ENCODE data around the gene WDTC1. TPM values are rescaled to one million over a fixed set of nuclear protein-coding genes. Genes with fewer than 3 reads are reported as not detected.

Gene WDTC1
- total RNA-seq, 1 experiment from 2014 or later = 20.9 TPM

GRCh38 chr1:27258598-27258997, 24.2 kb downstream of the WDTC1 start:
- H3K27me3 ChIP-seq (replicated peaks; ENCODE audit: insufficient read depth, low read depth, low read length, poor library complexity) = no peaks in the 10 kb centered on the region
- POLR2A ChIA-PET (ENCODE audit: low non-redundant PET) = no interaction called here
- intact Hi-C loops (cut with micrococcal nuclease; ENCODE audit: unreplicated experiment) = no loop called here
- no peak overlapping the region for H3K4me3 ChIP-seq (ENCODE audit: low read depth, low read length, poor library complexity, severe bottlenecking)
- H3K27ac ChIP-seq (ENCODE audit: low read depth, low read length, poor library complexity, severe bottlenecking) = no peak overlapping the region
- no TSS peak for BruUV-seq (replicated peaks)
- TF ChIP-seq EZH2 (IDR thresholded peaks at IDR 0.05; ENCODE audit: borderline replicate concordance, low read depth, low read length, poor library complexity, severe bottlenecking) (no peak), CTCF (conservative IDR thresholded peaks at IDR 0.05; ENCODE audit: low read depth, low read length) (no peak)
- no peak for DNase-seq (ENCODE audit: low spot score)
- no peaks in the 10 kb centered on the region for H3K36me3 ChIP-seq (ENCODE audit: insufficient read depth, low read length, poor library complexity, severe bottlenecking)
- H3K4me1 ChIP-seq (ENCODE audit: insufficient read depth, low read length, poor library complexity, severe bottlenecking) = no peaks in the 10 kb centered on the region
- no peaks in the 10 kb centered on the region for H3K9me3 ChIP-seq (ENCODE audit: low read depth, low read length, poor library complexity, severe bottlenecking)
- CTCF ChIA-PET = no interaction called here

GRCh38 chr1:27267153-27267552, 32.7 kb downstream of the WDTC1 start:
- CTCF ChIA-PET = no interaction called here
- TF ChIP-seq EZH2 (IDR thresholded peaks at IDR 0.05; ENCODE audit: borderline replicate concordance, low read depth, low read length, poor library complexity, severe bottlenecking) = no peak
- no peak for TF ChIP-seq CTCF (conservative IDR thresholded peaks at IDR 0.05; ENCODE audit: low read depth, low read length)
- Histone ChIP-seq H3K27me3 (replicated peaks; ENCODE audit: insufficient read depth, low read depth, low read length, poor library complexity) (no peaks in the 10 kb centered on the region), H3K4me1 (ENCODE audit: insufficient read depth, low read length, poor library complexity, severe bottlenecking) (no peaks in the 10 kb centered on the region), H3K27ac (ENCODE audit: low read depth, low read length, poor library complexity, severe bottlenecking) (no peak overlapping the region), H3K36me3 (ENCODE audit: insufficient read depth, low read length, poor library complexity, severe bottlenecking) (no peaks in the 10 kb centered on the region), H3K4me3 (ENCODE audit: low read depth, low read length, poor library complexity, severe bottlenecking) (no peak overlapping the region), H3K9me3 (ENCODE audit: low read depth, low read length, poor library complexity, severe bottlenecking) (no peaks in the 10 kb centered on the region)
- intact Hi-C loops (cut with micrococcal nuclease; ENCODE audit: unreplicated experiment) = no loop called here
- no peak for DNase-seq (ENCODE audit: low spot score)
- BruUV-seq (replicated peaks) = no TSS peak
- POLR2A ChIA-PET (ENCODE audit: low non-redundant PET) = no interaction called here

GRCh38 chr1:27269276-27269675, 34.8 kb downstream of the WDTC1 start:
- no peak for TF ChIP-seq CTCF (conservative IDR thresholded peaks at IDR 0.05; ENCODE audit: low read depth, low read length)
- no peak for TF ChIP-seq EZH2 (IDR thresholded peaks at IDR 0.05; ENCODE audit: borderline replicate concordance, low read depth, low read length, poor library complexity, severe bottlenecking)
- Histone ChIP-seq H3K27ac (ENCODE audit: low read depth, low read length, poor library complexity, severe bottlenecking) (no peak overlapping the region), H3K4me3 (ENCODE audit: low read depth, low read length, poor library complexity, severe bottlenecking) (no peak overlapping the region), H3K27me3 (replicated peaks; ENCODE audit: insufficient read depth, low read depth, low read length, poor library complexity) (no peaks in the 10 kb centered on the region), H3K4me1 (ENCODE audit: insufficient read depth, low read length, poor library complexity, severe bottlenecking) (no peaks in the 10 kb centered on the region), H3K36me3 (ENCODE audit: insufficient read depth, low read length, poor library complexity, severe bottlenecking) (no peaks in the 10 kb centered on the region), H3K9me3 (ENCODE audit: low read depth, low read length, poor library complexity, severe bottlenecking) (no peaks in the 10 kb centered on the region)
- ChIA-PET CTCF (no interaction called here), POLR2A (ENCODE audit: low non-redundant PET) (interaction anchor here (0.5 kb wide), 1 partner anchor 430 kb away, joined by 11 read pairs; no protein-coding TSS in a partner anchor)
- BruUV-seq (replicated peaks) = no TSS peak
- DNase-seq (ENCODE audit: low spot score) = no peak
- intact Hi-C loops (cut with micrococcal nuclease; ENCODE audit: unreplicated experiment) = no loop called here

All from A673 (cell line).